BJ (cell line): Measurements from ENCODE around the gene ZFR2. TPM values are rescaled to one million over a fixed set of nuclear protein-coding genes. Genes with fewer than 3 reads are reported as not detected.

Source experiments
- CTCF ChIA-PET: fragments of 350-600 bp; formaldehyde crosslinking; extraction: SDS; loops from one replicate; lab custom pipeline; 2021; ENCODE audit warnings: antibody characterized with exemption, inconsistent platforms; lab: Yijun Ruan, JAX
- POLR2A ChIA-PET: fragments of 300-600 bp; sonication (Branson Sonifier 250); formaldehyde crosslinking; extraction: SDS; loops from one replicate; lab custom pipeline; 2021; ENCODE audit warnings: antibody characterized with exemption; lab: Charles Lee
- DNase-seq: peaks from one replicate; pipeline ENCODE4 v3.0.0-alpha.2; 2011; ENCODE audit warnings: low read depth
- H3K27me3 ChIP-seq: 2 replicates; pipeline ENCODE4 v1.6.0; 2011; ENCODE audit warnings: low read length; ENCODE audit not compliant: control insufficient read depth, insufficient read depth
- H3K36me3 ChIP-seq: 2 replicates; pipeline ENCODE4 v1.5.1; 2011; ENCODE audit warnings: low read length; ENCODE audit not compliant: control insufficient read depth, insufficient read depth
- H3K4me3 ChIP-seq: 2 replicates; pipeline ENCODE4 v1.5.1; 2011; ENCODE audit warnings: low read depth, mild to moderate bottlenecking, control low read depth, low read length
- CTCF ChIP-seq: IDR thresholded peaks from 2 replicates; pipeline ENCODE4 v1.5.1; 2011; ENCODE audit warnings: low read depth, mild to moderate bottlenecking, control low read depth, inconsistent platforms, low read length, moderate library complexity; ENCODE audit not compliant: insufficient read depth
- polyA minus RNA-seq: library from RNA; depleted of rRNA, polyadenylated mRNA; stranded (reverse); fragments of >200 nt; gene quantifications from 2 replicates; pipeline ENCODE4 v1.2.3, GENCODE V29; 2011; rRNA and poly(A)+ RNA removed
- polyA plus RNA-seq: library from polyadenylated mRNA; depleted of rRNA; stranded (reverse); fragments of >200 nt; gene quantifications from 2 replicates; pipeline ENCODE4 v1.2.3, GENCODE V29; 2011; rRNA removed

The ZFR2 gene
- polyA plus RNA-seq = 0.15 TPM in 1 of 2 replicates, not detected in the other
- polyA minus RNA-seq = not detected in 2 replicates

GRCh38 chr19:3868770-3869456 lies at the start of gene ZFR2:
Gene ZFR2, minus strand, starts transcription at chr19:3869038. Its CDS starts 21 bp downstream, at chr19:3869017.
- Histone ChIP-seq H3K4me3 (no peak within 1 kb of the TSS), H3K36me3 (no peaks in the 10 kb centered on the region), H3K27me3 (peaks cover 18% of the 10 kb centered on the region)
- no peak for DNase-seq
- no peak for TF ChIP-seq CTCF
- ChIA-PET CTCF (no interaction called here), POLR2A (no interaction called here)

- no peak for TF ChIP-seq CTCF
- POLR2A ChIA-PET = no interaction called here
- CTCF ChIA-PET = no interaction called here
- Histone ChIP-seq H3K4me3 (no peak overlapping the region), H3K36me3 (no peaks in the 10 kb centered on the region), H3K27me3 (no peaks in the 10 kb centered on the region)
- no peak for DNase-seq
Observed at GRCh38 chr19:3916033-3916432, 47.2 kb upstream of the ZFR2 start.

- CTCF ChIA-PET = no interaction called here
- Histone ChIP-seq H3K27me3 (no peaks in the 10 kb centered on the region), H3K36me3 (no peaks in the 10 kb centered on the region), H3K4me3 (no peak overlapping the region)
- no peak for TF ChIP-seq CTCF
- DNase-seq = no peak
- POLR2A ChIA-PET = no interaction called here
Observed at GRCh38 chr19:3914199-3914598, 45.4 kb upstream of the ZFR2 start.

- TF ChIP-seq CTCF = no peak
- DNase-seq = no peak
- ChIA-PET POLR2A (no interaction called here), CTCF (interaction anchor here (0.6 kb wide), 1 partner anchor 75 kb away, joined by 3 read pairs; the partner anchor contains the start of gene EEF2)
- H3K36me3 ChIP-seq = no peaks in the 10 kb centered on the region
- H3K27me3 ChIP-seq = no peaks in the 10 kb centered on the region
- no peak overlapping the region for H3K4me3 ChIP-seq
Observed at GRCh38 chr19:3910105-3910504, 41.3 kb upstream of the ZFR2 start.

- CTCF ChIA-PET = no interaction called here
- Histone ChIP-seq H3K27me3 (no peaks in the 10 kb centered on the region), H3K36me3 (no peaks in the 10 kb centered on the region), H3K4me3 (no peak overlapping the region)
- no peak for TF ChIP-seq CTCF
- DNase-seq = no peak
- POLR2A ChIA-PET = no interaction called here
Observed at GRCh38 chr19:3908266-3909054, 39.6 kb upstream of the ZFR2 start.
